Measurements from ENCODE around the gene MOG. TPM values are rescaled to one million over a fixed set of nuclear protein-coding genes. Genes with fewer than 3 reads are reported as not detected.
A peak's percentile ranks its signal among the peaks of the same experiment; 100 is the strongest.
"Not testable (repeated sequence)": the region's sequence is repeated elsewhere in the genome, so short reads cannot be mapped to it uniquely, and the experiment has no call there.

Gene MOG
- total RNA-seq, 1 experiment from 2014 or later, result not detected

GRCh38 chr6:29637247-29637646 is 19.6 kb upstream of the MOG start:
- no peak for DNase-seq (ENCODE audit: low spot score)

- DNase-seq (ENCODE audit: low spot score), result no peak
Observed at GRCh38 chr6:29641430-29642148, 15.3 kb upstream of the MOG start.

GRCh38 chr6:29647927-29648642 is 8.8 kb upstream of the MOG start:
- DNase-seq (ENCODE audit: low spot score), result peak; percentile 56

GRCh38 chr6:29649701-29650673 is 6.9 kb upstream of the MOG start:
- peak; percentile 96 for DNase-seq (ENCODE audit: low spot score)

GRCh38 chr6:29651413-29652197 is 5.3 kb upstream of the MOG start:
- peak; percentile 34 for DNase-seq (ENCODE audit: low spot score)

GRCh38 chr6:29652198-29652584 is 4.7 kb upstream of the MOG start:
- DNase-seq (ENCODE audit: low spot score), result no peak

GRCh38 chr6:29653452-29654038 is 3.3 kb upstream of the MOG start:
- DNase-seq (ENCODE audit: low spot score), result peak; percentile 65

- DNase-seq (ENCODE audit: low spot score), result no peak
Observed at GRCh38 chr6:29655658-29656057, 1.2 kb upstream of the MOG start.

GRCh38 chr6:29656157-29656556 is 735 bp upstream of the MOG start:
- DNase-seq (ENCODE audit: low spot score), result no peak

GRCh38 chr6:29661071-29661470 is 4.2 kb downstream of the MOG start:
- no peak for DNase-seq (ENCODE audit: low spot score)

GRCh38 chr6:29661502-29662141 is 4.7 kb downstream of the MOG start:
- not testable (repeated sequence) for DNase-seq (ENCODE audit: low spot score)

- no peak for DNase-seq (ENCODE audit: low spot score)
Observed at GRCh38 chr6:29663300-29664042, 6.6 kb downstream of the MOG start.

- no peak for DNase-seq (ENCODE audit: low spot score)
Observed at GRCh38 chr6:29665942-29666825, 9.3 kb downstream of the MOG start.

- DNase-seq (ENCODE audit: low spot score), result no peak
Observed at GRCh38 chr6:29666826-29667130, 9.9 kb downstream of the MOG start.

GRCh38 chr6:29667158-29667557 is 10.3 kb downstream of the MOG start:
- DNase-seq (ENCODE audit: low spot score), result no peak

GRCh38 chr6:29671026-29671425 is 14.1 kb downstream of the MOG start:
- no peak for DNase-seq (ENCODE audit: low spot score)

GRCh38 chr6:29672116-29672515 is 15.2 kb downstream of the MOG start:
- DNase-seq (ENCODE audit: low spot score), result not testable (repeated sequence)

- no peak for DNase-seq (ENCODE audit: low spot score)
Observed at GRCh38 chr6:29673161-29673560, 16.3 kb downstream of the MOG start.

- DNase-seq (ENCODE audit: low spot score), result no peak
Observed at GRCh38 chr6:29674008-29674407, 17.1 kb downstream of the MOG start.
